ENCODE results near the gene APBA1. TPM values are rescaled to one million over a fixed set of nuclear protein-coding genes. Genes with fewer than 3 reads are reported as not detected.

Gene APBA1
- total RNA-seq, 1 experiment from 2014 or later: 0.05 TPM

DNA sequence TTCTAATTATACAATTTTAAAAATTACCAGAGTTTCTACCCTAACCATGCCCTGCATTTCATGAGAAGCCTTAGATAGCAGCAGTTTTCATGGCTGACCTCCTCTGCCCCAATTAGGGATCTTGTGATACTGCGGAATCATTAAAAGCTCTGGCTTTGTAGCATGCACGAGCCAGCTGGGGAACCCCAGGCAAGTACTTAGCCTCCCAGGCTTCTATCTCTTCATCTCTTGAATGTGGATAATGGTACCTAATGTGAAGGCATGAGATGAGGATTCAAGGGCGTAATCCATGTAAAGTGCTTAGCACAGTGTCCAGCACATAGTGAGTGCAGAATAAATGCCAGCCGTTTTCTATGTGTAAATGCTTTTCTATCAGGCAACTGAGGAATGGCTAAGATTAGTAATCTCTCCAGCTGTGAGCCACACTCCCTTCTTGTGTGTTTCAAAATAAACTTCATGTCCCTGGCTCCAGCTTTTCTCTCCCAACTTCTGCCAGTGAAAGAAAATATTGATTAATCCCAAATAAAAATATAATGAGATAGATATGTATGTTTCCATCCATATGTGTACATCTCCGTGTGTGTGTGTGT lies 88.4 kb downstream of the APBA1 start:
- Histone ChIP-seq H3K27me3 (ENCODE audit: control insufficient read depth, insufficient read depth, low read length) (no peaks in the 10 kb centered on the region), H3K27ac (ENCODE audit: low read length) (no peak overlapping the region), H3K9me3 (ENCODE audit: control insufficient read depth, insufficient read depth, low read depth, low read length) (no peaks in the 10 kb centered on the region), H3K4me3 (ENCODE audit: low read depth in 2 of 2, low read length in 2 of 2) (no peak overlapping the region), H3K4me1 (ENCODE audit: control insufficient read depth, insufficient read depth, low read length) (no peaks in the 10 kb centered on the region), H3K36me3 (ENCODE audit: control insufficient read depth, insufficient read depth, low read length) (no peaks in the 10 kb centered on the region)
- no peak for DNase-seq (ENCODE audit: low read depth, low spot score)
- CTCF ChIA-PET: no interaction called here
- intact Hi-C loops (cut with micrococcal nuclease; ENCODE audit: unreplicated experiment) (no loop called here), in situ Hi-C loops (cut with HindIII; ENCODE audit: low pct_unique_long_range_greater_than_20kb, low sequenced_read_pairs) (no loop called here)
- BruUV-seq (replicated peaks): no TSS peak
- POLR2A ChIA-PET: no interaction called here
- no peak for ATAC-seq
- TF ChIP-seq REST (IDR thresholded peaks at IDR 0.05; ENCODE audit: insufficient read depth in 1 of 2, low read depth in 2 of 2, low read length in 1 of 2): no peak
- no peak for TF ChIP-seq SIN3A (IDR thresholded peaks at IDR 0.05; ENCODE audit: borderline replicate concordance, insufficient read depth, low read depth, low read length)
- TF ChIP-seq, protein P1, sequence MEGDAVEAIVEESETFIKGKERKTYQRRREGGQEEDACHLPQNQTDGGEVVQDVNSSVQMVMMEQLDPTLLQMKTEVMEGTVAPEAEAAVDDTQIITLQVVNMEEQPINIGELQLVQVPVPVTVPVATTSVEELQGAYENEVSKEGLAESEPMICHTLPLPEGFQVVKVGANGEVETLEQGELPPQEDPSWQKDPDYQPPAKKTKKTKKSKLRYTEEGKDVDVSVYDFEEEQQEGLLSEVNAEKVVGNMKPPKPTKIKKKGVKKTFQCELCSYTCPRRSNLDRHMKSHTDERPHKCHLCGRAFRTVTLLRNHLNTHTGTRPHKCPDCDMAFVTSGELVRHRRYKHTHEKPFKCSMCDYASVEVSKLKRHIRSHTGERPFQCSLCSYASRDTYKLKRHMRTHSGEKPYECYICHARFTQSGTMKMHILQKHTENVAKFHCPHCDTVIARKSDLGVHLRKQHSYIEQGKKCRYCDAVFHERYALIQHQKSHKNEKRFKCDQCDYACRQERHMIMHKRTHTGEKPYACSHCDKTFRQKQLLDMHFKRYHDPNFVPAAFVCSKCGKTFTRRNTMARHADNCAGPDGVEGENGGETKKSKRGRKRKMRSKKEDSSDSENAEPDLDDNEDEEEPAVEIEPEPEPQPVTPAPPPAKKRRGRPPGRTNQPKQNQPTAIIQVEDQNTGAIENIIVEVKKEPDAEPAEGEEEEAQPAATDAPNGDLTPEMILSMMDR (IDR thresholded peaks at IDR 0.05): no peak
- no peak for TF ChIP-seq TCF7L2 (IDR thresholded peaks at IDR 0.05; ENCODE audit: low read depth, low read length)
- TF ChIP-seq POLR2AphosphoS5 (IDR thresholded peaks at IDR 0.05; ENCODE audit: low read depth, low read length): no peak

- no TSS peak for BruUV-seq (replicated peaks)
- in situ Hi-C loops (cut with HindIII; ENCODE audit: low pct_unique_long_range_greater_than_20kb, low sequenced_read_pairs) (no loop called here), intact Hi-C loops (cut with micrococcal nuclease; ENCODE audit: unreplicated experiment) (no loop called here)
- POLR2A ChIA-PET: no interaction called here
- Histone ChIP-seq H3K27ac (ENCODE audit: low read length) (no peak overlapping the region), H3K9me3 (ENCODE audit: control insufficient read depth, insufficient read depth, low read depth, low read length) (no peaks in the 10 kb centered on the region), H3K4me3 (ENCODE audit: low read depth in 2 of 2, low read length in 2 of 2) (no peak overlapping the region), H3K27me3 (ENCODE audit: control insufficient read depth, insufficient read depth, low read length) (no peaks in the 10 kb centered on the region), H3K36me3 (ENCODE audit: control insufficient read depth, insufficient read depth, low read length) (no peaks in the 10 kb centered on the region), H3K4me1 (ENCODE audit: control insufficient read depth, insufficient read depth, low read length) (no peaks in the 10 kb centered on the region)
- ATAC-seq (no peak), DNase-seq (ENCODE audit: low read depth, low spot score) (no peak)
- CTCF ChIA-PET: no interaction called here
- no peak for TF ChIP-seq SIN3A (IDR thresholded peaks at IDR 0.05; ENCODE audit: borderline replicate concordance, insufficient read depth, low read depth, low read length)
- TF ChIP-seq POLR2AphosphoS5 (IDR thresholded peaks at IDR 0.05; ENCODE audit: low read depth, low read length): no peak
- no peak for TF ChIP-seq TCF7L2 (IDR thresholded peaks at IDR 0.05; ENCODE audit: low read depth, low read length)
- TF ChIP-seq REST (IDR thresholded peaks at IDR 0.05; ENCODE audit: insufficient read depth in 1 of 2, low read depth in 2 of 2, low read length in 1 of 2): no peak
- TF ChIP-seq, protein P1 (IDR thresholded peaks at IDR 0.05): no peak
Observed at GRCh38 chr9:69582544-69583297, 89.5 kb downstream of the APBA1 start.
